Cortex of kidney (tissue), 1 donor: Measurements from ENCODE around the gene MAN1C1.

Experiments
- DNase-seq: peaks from one replicate; lab custom pipeline; 2025; lab: John Stamatoyannopoulos, UW

MAN1C1 gene

DNA sequence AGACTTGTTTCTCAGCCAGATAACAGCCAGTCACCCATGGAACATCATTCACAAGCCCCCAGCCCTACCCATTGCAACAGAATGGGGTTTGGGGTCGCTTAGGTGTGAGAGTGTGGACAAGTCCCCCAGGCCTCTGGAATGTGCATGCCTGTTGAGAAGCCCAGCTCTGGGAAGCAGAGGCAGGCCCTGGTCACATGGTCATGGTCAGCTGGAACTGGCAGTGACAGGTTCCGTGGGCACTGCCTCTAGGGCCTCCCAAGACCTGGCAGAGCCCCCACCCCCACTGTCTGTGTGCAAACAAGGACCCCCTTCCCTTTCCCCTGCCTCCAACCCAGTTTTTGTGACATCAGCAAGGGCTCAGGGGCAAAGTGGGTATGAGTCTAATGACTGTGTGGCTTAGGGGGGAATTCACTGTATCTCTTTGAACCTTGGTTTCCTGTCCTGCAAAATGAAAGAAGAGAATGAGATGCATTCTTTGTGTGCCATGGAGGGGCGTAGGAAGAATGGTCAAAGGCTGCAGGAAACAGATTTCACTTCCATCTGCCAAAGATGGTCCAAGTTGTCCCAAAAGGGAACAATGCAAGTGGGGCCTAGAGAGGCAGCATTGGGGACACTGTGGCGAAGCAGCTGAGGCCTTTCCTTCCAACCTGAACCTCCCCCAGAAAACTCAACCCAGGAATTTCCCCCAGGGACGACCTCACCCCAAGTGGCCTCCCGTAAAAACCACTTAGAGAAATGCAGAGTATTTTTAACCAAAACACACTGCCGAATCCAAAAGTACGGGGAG, 148.7 kb downstream of the MAN1C1 start:
- DNase-seq: no peak

DNA sequence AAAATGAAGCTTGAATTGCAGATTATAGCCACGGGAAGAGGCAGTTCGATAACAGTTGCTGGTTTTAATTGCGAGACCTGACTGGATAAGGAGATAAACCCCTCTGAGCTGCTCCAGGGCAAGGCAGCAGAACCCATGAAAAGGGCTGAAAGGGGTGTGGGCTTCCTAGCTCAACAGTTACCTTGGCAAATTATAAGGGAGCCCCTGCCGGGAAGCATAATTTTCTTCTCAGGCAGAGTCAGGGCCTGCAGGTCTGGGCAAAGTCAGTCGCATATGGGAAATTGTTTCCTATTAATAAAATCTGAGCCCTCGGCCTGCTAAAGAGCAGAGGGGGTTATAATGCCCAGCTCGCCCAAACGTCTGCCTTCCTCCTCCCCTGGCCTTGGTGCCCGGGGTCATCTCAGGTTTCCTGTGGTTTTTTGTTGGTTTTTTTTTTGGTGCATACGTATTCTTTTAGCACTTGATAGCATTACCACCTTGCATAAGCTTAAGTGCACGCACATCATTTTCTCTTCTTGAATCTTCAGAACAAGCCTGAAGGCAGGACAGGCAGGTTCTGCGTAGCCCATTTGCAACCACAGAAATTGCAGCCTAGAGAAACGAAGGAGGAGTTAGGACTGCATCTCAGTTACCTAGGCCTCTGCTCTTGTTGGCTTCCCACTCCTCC, 149.5 kb downstream of the MAN1C1 start:
- DNase-seq: no peak

GRCh38 chr1:25766721-25767436, 150.3 kb downstream of the MAN1C1 start:
- DNase-seq: no peak

- no peak for DNase-seq
Measured at GRCh38 chr1:25767437-25767770, 150.8 kb downstream of the MAN1C1 start.

GRCh38 chr1:25768999-25769398, 152.4 kb downstream of the MAN1C1 start:
- DNase-seq: no peak

DNA sequence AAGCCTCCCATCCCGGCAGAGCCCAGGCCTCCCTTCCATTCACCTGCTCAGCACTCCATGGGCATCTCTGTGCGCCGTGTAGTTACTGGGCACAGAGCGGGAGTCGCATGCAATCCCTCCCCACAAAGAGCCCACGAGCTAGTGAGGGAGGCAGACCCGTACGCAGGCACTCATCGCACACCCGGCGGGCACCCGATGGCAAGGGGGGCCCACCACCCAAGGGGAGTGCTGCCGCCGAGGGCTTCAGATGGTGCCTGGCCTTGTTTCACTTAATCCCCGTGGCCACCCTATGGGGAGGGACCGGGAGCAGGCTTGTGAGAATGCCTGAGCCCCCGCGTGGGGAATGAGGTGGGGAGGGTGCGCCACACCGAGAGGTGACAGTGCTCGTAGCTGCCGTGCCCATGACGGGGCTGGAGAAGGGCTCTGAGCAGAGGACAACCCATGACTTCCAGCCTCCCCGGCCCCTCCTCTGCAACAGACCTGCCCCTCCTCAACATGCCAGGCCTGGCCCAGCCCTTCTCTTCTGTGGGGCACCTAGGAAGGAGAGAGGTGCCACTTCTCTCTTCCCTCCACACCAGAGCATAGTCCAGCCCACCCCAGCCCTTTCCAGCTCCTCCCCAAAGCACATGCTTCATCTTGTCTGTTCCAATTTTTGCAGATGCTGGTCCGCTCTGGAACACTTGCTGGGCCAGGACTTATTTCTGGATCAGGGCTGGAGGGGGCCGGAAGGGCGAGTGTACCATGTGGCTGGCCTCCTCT, 153.2 kb downstream of the MAN1C1 start:
- DNase-seq: no peak

GRCh38 chr1:25770541-25771220, 154.1 kb downstream of the MAN1C1 start:
- DNase-seq: no peak

- DNase-seq: no peak
Measured at GRCh38 chr1:25771221-25772114, 154.9 kb downstream of the MAN1C1 start.

DNA sequence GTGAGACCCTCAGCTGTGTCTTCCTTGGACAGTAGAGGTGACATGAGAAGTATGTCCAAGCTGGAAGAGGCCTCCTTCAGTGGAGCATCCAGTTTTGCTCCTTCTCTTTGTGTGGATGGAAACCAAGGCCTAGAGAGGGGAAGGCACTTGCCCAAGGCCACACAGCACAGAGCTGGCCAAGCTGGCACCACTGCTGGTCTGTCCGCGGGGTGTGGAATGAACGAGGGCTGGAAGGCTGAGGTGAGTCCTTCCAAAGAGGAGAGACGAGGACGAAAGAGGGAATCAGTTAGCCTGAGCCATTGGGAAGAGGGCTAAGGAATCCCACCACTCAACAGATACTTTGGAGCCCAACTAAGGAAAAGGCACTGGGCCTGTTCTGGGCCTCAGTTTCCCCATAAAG, 155.6 kb downstream of the MAN1C1 start:
- no peak for DNase-seq

GRCh38 chr1:25772692-25773245, 156.2 kb downstream of the MAN1C1 start:
- DNase-seq: no peak

DNA sequence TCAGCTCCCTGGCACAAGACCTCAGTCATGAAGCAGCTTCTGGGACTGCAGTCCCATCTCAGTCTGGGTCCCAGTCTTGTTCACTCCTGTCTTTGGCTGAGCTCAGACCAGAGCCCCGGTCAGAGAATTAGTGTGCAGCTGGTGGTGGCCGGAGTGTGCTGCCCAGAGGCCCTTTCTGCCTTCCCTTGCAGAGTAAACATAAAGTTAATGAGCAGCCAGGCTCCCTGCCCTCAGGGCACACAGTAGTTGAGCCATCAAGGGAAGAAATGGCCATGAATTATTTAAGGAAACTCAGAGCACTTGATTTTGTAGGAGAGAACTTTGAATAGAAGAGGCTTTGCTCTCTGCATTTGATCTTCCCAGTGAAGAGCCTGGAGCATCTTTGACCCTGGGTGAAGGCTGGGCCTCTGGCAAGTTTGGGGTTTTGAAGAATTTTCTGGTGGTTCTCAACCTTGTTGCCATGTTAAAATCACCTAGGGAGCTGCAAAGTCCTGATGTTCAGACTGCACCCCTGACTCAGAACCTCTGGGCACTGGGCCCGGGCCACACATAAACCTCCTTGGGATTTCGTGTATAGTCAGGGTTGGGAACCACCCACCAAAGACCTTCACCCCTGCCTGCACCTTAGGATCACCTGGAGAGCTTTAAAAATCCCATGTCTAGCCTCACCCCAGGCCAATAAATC, 157.0 kb downstream of the MAN1C1 start:
- no peak for DNase-seq

DNA sequence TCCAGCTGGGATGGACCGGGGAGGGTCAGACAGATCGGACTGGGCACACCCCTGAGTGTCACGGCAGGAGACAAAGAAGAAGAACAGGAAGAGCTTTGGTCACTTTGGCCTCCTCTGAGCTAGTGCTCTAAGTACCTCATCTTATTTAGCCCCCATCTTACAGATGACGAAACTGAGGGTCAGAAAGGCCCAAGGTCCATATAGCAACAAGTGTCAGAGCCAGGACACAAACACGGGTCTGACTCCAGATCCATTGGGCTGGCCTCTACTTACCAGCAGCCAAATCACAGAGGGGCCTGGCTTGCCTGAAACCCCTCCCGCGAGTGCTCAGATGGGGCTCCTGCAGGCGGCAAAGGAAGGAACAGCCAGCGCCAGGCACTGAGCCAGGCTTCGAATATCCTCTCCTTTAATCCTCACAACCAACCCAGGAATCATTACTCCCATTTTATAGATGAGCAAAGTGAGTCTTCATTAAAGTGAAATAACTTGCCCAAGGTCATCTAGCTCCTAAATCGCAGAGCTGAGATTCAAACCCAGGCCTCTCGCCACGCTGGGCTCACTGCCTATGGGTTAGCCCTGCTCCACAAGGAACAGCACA, 157.7 kb downstream of the MAN1C1 start:
- DNase-seq: no peak

GRCh38 chr1:25774921-25775771, 158.6 kb downstream of the MAN1C1 start:
- DNase-seq: no peak

GRCh38 chr1:25779388-25779787, 162.8 kb downstream of the MAN1C1 start:
- DNase-seq: no peak

DNA sequence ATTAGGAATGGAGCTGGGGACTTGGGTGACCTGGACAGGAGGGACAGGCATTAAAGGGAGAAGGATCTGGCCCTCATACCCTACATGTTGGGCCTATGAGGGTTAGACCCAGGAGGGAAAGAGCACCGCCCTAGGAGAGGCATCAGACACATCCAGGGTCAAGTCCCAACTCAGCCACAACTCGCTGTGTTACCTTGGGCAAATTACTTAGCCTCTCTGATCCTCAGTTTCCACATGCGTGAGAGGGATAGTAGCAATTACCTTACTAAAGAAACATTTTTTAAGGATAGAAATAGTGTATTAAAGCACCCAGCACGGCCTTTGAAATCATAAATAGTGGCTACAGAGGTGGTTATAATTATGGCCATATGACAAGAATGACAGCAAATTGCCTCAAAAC, 163.3 kb downstream of the MAN1C1 start:
- DNase-seq: no peak

DNA sequence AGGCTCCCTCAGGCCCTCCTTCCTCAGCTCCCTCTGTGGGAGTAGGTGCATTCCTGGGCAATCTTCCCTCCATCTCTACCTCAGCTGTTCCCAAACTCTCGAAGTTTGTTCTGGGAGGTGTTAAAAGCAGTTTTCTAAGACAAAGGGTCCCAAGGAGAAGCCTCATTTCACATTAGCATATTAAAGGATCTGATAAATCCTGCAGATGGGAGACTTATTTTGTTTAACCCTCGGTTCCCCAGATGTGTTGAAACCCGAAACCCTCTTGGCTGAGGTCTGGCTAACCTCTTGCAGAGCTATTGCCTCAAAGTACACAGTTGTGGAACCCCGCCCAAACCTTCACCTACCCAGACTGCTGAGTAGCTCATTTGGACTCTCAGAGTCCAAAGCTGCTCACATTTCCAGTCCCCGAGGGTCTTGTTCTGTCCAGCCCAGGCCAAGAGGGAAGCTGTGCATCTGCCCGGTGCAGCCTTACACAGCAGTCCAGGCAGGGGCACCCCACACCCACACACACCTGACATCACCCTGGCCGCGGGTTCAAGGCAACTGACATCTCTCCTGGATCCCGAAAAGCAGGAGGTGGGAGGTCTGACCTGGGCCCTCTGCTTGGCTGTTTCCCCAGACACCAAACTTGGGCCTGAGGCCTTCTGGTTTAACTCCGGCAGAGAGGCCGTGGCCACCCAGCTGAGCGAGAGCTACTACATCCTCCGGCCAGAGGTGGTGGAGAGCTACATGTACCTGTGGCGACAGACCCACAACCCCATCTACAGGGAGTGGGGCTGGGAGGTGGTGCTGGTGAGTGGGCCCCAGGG, 163.9 kb downstream of the MAN1C1 start:
- DNase-seq: no peak

GRCh38 chr1:25781130-25781433, 164.5 kb downstream of the MAN1C1 start:
- no peak for DNase-seq
